Measurements from ENCODE around the gene NPHP4.

NPHP4 gene

DNA sequence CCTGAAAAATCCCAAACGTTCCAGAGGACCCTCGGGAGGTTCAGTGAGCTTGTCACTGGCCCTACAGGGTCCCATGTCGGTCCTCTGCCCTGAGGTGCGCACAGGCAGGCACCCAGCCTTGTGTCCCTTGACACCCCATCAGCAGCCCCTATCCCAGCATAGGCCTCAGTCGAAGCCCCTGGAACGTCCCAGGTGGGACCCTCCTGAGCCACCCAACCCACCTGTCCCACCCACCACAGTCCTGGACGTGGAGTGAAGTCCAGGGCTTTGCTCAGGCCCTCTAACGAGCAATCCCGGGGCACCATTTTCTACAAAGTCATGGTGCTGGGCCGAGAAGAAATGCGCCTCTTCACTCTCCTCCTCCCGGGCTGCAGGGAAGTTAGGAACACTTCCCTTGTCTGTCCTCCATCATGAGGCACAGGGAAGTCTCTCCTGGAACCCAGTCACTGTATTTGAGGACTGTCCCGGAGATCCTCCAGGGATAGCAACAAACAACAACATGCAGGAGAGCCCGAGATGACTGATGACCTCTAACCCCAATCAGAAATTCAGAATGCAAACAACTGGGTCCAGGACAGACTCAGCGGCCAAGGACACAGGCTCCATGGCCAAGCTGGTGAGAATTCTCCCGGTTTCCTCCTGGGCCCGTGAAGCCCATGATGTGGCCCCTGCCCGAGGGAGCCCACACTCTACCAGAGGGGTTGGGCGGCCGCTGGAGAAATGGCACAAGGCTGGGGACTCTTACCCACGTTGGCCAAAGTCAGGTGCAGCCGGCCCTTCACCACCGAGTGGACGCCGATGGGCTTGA is 105.5 kb downstream of the NPHP4 start:
- Histone ChIP-seq H3K4me3 (ENCODE audit: low read length) (no peak overlapping the region), H2AFZ (ENCODE audit: low read length) (no peak overlapping the region), H3K9me3 (replicated peaks; ENCODE audit: insufficient read depth, low read length) (no peaks in the 10 kb centered on the region), H3K9ac (ENCODE audit: low read length) (no peak overlapping the region), H3K27ac (ENCODE audit: low read length) (no peak overlapping the region), H3K36me3 (replicated peaks; ENCODE audit: insufficient read depth, low read length) (no peaks in the 10 kb centered on the region), H3K4me2 (ENCODE audit: low read depth, low read length) (no peak overlapping the region), H3K9me2 (replicated peaks; ENCODE audit: insufficient read depth, low read length) (no peaks in the 10 kb centered on the region), H3K79me2 (ENCODE audit: low read length) (no peaks in the 10 kb centered on the region), H3F3A (ENCODE audit: insufficient read depth, low read length) (no peaks in the 10 kb centered on the region), H3K4me1 (ENCODE audit: low read length) (no peaks in the 10 kb centered on the region), H3K27me3 (replicated peaks; ENCODE audit: insufficient read depth, low read length) (no peaks in the 10 kb centered on the region), H4K20me1 (ENCODE audit: insufficient read depth, low read length) (no peaks in the 10 kb centered on the region)
- DNase-seq: no peak
- TF ChIP-seq EZH2phosphoT487 (IDR thresholded peaks at IDR 0.05; ENCODE audit: low read length): no peak
- TF ChIP-seq, protein P1, sequence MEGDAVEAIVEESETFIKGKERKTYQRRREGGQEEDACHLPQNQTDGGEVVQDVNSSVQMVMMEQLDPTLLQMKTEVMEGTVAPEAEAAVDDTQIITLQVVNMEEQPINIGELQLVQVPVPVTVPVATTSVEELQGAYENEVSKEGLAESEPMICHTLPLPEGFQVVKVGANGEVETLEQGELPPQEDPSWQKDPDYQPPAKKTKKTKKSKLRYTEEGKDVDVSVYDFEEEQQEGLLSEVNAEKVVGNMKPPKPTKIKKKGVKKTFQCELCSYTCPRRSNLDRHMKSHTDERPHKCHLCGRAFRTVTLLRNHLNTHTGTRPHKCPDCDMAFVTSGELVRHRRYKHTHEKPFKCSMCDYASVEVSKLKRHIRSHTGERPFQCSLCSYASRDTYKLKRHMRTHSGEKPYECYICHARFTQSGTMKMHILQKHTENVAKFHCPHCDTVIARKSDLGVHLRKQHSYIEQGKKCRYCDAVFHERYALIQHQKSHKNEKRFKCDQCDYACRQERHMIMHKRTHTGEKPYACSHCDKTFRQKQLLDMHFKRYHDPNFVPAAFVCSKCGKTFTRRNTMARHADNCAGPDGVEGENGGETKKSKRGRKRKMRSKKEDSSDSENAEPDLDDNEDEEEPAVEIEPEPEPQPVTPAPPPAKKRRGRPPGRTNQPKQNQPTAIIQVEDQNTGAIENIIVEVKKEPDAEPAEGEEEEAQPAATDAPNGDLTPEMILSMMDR (IDR thresholded peaks at IDR 0.05; ENCODE audit: low read length): no peak
- no peak for TF ChIP-seq EZH2 (optimal IDR thresholded peaks at IDR 0.05; ENCODE audit: low read depth, low read length)

DNA sequence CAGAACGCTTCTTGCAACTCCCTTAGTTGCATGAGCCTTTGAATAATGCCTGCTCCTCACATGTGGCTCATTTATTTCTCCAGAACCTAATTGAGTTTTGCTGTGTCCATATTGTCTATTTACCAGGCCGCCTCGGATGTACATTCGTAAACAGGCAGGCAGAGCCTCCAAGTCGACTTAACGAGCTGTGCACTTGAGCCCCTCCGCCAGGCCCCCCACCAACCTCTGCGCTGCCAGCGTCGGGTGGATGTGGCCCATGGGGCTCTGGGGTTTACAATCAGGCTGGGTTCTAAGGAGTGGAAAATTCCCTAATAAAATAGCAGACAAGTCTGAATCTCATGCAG is 106.1 kb downstream of the NPHP4 start:
- Histone ChIP-seq H4K20me1 (ENCODE audit: insufficient read depth, low read length) (no peaks in the 10 kb centered on the region), H3K9ac (ENCODE audit: low read length) (no peak overlapping the region), H3K27ac (ENCODE audit: low read length) (no peak overlapping the region), H2AFZ (ENCODE audit: low read length) (no peak overlapping the region), H3K9me2 (replicated peaks; ENCODE audit: insufficient read depth, low read length) (no peaks in the 10 kb centered on the region), H3K27me3 (replicated peaks; ENCODE audit: insufficient read depth, low read length) (no peaks in the 10 kb centered on the region), H3K4me2 (ENCODE audit: low read depth, low read length) (no peak overlapping the region), H3K79me2 (ENCODE audit: low read length) (no peaks in the 10 kb centered on the region), H3K36me3 (replicated peaks; ENCODE audit: insufficient read depth, low read length) (no peaks in the 10 kb centered on the region), H3F3A (ENCODE audit: insufficient read depth, low read length) (no peaks in the 10 kb centered on the region), H3K9me3 (replicated peaks; ENCODE audit: insufficient read depth, low read length) (no peaks in the 10 kb centered on the region), H3K4me1 (ENCODE audit: low read length) (no peaks in the 10 kb centered on the region), H3K4me3 (ENCODE audit: low read length) (no peak overlapping the region)
- DNase-seq: no peak
- TF ChIP-seq, protein P1 (IDR thresholded peaks at IDR 0.05; ENCODE audit: low read length): no peak
- TF ChIP-seq EZH2 (optimal IDR thresholded peaks at IDR 0.05; ENCODE audit: low read depth, low read length) (no peak), EZH2phosphoT487 (IDR thresholded peaks at IDR 0.05; ENCODE audit: low read length) (no peak)

DNA sequence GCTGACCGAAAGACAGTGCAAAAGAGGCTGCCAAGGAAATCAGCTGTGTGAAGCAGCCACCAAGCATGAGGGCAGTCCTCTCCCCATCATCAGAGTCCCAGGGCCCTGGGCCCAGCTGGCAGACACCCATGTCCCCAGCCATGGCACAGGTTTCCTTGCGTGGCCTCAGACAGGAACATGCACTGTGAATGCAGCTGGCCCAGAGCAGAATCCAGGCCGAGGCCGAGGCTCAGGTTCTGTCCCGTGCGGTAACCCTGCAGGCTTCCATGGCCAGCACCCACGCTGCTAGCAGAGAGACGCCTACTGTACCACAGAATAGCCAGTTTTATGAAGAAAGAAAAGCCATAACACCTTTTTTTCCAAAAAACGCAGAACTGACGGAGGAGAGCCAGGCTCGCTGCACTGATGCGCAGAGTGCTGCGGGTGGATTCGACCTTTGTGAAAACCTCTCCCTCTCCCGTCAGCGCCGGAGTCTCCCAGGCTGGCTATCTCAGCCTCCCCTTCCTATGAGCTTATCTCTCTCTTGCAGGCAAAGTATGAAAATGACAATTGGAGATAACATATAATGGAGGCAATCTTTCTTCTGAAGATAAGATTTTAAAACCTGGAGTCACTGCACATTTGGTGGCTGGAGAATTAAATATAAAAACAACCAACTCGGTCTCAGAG is 106.6 kb downstream of the NPHP4 start:
- no peaks in the 10 kb centered on the region for H3K79me2 ChIP-seq (ENCODE audit: low read length)
- no peaks in the 10 kb centered on the region for H3K27me3 ChIP-seq (replicated peaks; ENCODE audit: insufficient read depth, low read length)
- no peaks in the 10 kb centered on the region for H3K9me2 ChIP-seq (replicated peaks; ENCODE audit: insufficient read depth, low read length)
- no peaks in the 10 kb centered on the region for H3K9me3 ChIP-seq (replicated peaks; ENCODE audit: insufficient read depth, low read length)
- no peak overlapping the region for H3K4me2 ChIP-seq (ENCODE audit: low read depth, low read length)
- H3K4me1 ChIP-seq (ENCODE audit: low read length): no peaks in the 10 kb centered on the region
- H2AFZ ChIP-seq (ENCODE audit: low read length): no peak overlapping the region
- H3K27ac ChIP-seq (ENCODE audit: low read length): no peak overlapping the region
- no peak overlapping the region for H3K9ac ChIP-seq (ENCODE audit: low read length)
- TF ChIP-seq EZH2phosphoT487 (IDR thresholded peaks at IDR 0.05; ENCODE audit: low read length): no peak
- TF ChIP-seq, protein P1 (IDR thresholded peaks at IDR 0.05; ENCODE audit: low read length): no peak
- TF ChIP-seq EZH2 (optimal IDR thresholded peaks at IDR 0.05; ENCODE audit: low read depth, low read length): no peak
- no peak overlapping the region for H3K4me3 ChIP-seq (ENCODE audit: low read length)
- H3K36me3 ChIP-seq (replicated peaks; ENCODE audit: insufficient read depth, low read length): no peaks in the 10 kb centered on the region
- H4K20me1 ChIP-seq (ENCODE audit: insufficient read depth, low read length): no peaks in the 10 kb centered on the region
- no peak for DNase-seq
- no peaks in the 10 kb centered on the region for H3F3A ChIP-seq (ENCODE audit: insufficient read depth, low read length)

Data from MM.1S (cell line).